Mucosa of descending colon (tissue), 3 donors: ENCODE data around the gene PDE6G. TPM values are rescaled to one million over a fixed set of nuclear protein-coding genes. Genes with fewer than 3 reads are reported as not detected.
"Not testable (repeated sequence)": the region's sequence is repeated elsewhere in the genome, so short reads cannot be mapped to it uniquely, and the experiment has no call there.

Experiments used
- ATAC-seq: fragments of 200-7000 bp; cut with Tn5 transposase; one replicate; pipeline ENCODE4 v1.9.1; 2020; ENCODE audit warnings: mild to moderate bottlenecking, moderate library complexity
- DNase-seq, 3 donors: peaks; one replicate each; pipeline ENCODE4 v3.0.0-alpha.2; 2020
- H3K36me3 ChIP-seq: fragments of 200-600 bp; one replicate; pipeline ENCODE4 v1.8.0; 2021; ENCODE audit warnings: low read depth, mild to moderate bottlenecking
- H3K4me1 ChIP-seq: fragments of 200-600 bp; one replicate; pipeline ENCODE4 v1.8.0; 2021; ENCODE audit warnings: low read depth, mild to moderate bottlenecking
- H3K4me3 ChIP-seq: fragments of 200-600 bp; one replicate; pipeline ENCODE4 v1.8.0; 2021; ENCODE audit warnings: mild to moderate bottlenecking
- H3K9me3 ChIP-seq: fragments of 200-600 bp; one replicate; pipeline ENCODE4 v1.8.0; 2021; ENCODE audit warnings: mild to moderate bottlenecking
- intact Hi-C, 2 donors: fragments of 100-400 bp; cut with DNase I in 1 of 2; cut with micrococcal nuclease in 1 of 2; formaldehyde crosslinking; loops; one replicate each; pipeline versions ENCODE4 v1.11.0 to v1.11.1; 2022; cut with DNase I, micrococcal nuclease
- total RNA-seq, 3 donors: library from RNA; stranded (reverse); fragmentation: NEBNext Ultra II Directional in 2 of 3; extraction: Animal tissue kit (Norgen Biotek cat#: 25700) in 2 of 3; gene quantifications; one replicate each; pipeline versions ENCODE4 v1.2.1 to v1.2.4, GENCODE V29; 2021 to 2023
- TF ChIP-seq, protein P1 (sequence below): fragments of 200-600 bp; IDR thresholded peaks from one replicate; pipeline ENCODE4 v1.8.0; 2022; ENCODE audit warnings: antibody characterized with exemption, mild to moderate bottlenecking
- donor health status: DM: no; HTN: no; CAD: no; lungs with moderate emphysema.
- donor health status: DM: no; HTN: no; CAD: no.
- donor health status: DM: no; HTN: yes; CAD: no.

The PDE6G gene
- total RNA-seq, 3 donors from 2014 or later, result 0.39 to 1.2 TPM; not detected in 1

DNA sequence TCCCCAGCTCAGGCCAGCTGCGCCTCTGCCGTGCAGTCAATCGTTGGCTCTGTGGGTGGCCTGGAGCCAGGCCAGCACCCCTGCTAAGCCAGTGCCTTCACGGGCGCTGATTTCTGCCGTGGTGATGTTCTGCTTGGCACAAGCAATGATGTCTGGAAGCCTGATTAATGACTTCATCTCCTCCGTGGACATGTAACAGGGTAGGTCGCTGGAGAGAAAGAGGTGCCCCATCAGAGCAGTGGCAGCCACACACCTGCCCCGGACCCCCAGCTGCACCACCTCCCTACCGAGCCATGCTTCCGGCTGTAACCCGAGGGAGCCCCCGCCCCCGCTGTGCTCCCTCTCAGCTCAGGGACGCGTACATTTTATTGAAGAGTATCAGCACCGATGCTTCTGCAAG, 25.3 kb upstream of the PDE6G start:
- intact Hi-C loops, result no loop called here
- no peak for ATAC-seq

DNA sequence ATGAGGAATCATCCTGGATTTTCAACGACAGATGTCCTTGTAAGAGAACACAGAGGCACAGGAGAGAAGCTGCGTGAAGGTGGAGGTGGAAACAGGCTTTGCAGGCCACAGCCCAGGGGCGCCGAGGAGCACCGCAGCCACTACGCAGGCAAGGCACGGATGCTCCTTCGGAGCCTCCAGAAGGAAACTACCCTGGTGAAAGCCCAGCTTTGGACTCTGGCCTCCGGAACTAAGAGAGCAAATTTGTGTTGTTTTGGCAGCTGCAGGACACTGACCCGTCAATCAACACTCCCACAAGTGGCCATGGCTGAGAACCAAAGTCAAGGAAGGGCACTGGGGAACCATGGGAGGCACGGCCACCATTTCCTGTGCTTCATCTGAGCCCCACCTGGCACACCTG, 23.8 kb upstream of the PDE6G start:
- H3K4me1 ChIP-seq, result peaks cover 14% of the 10 kb centered on the region
- no peak for ATAC-seq
- intact Hi-C loops, result no loop called here

More for the DNA sequence above, 25.3 kb upstream of the PDE6G start:
- TF ChIP-seq, protein P1, sequence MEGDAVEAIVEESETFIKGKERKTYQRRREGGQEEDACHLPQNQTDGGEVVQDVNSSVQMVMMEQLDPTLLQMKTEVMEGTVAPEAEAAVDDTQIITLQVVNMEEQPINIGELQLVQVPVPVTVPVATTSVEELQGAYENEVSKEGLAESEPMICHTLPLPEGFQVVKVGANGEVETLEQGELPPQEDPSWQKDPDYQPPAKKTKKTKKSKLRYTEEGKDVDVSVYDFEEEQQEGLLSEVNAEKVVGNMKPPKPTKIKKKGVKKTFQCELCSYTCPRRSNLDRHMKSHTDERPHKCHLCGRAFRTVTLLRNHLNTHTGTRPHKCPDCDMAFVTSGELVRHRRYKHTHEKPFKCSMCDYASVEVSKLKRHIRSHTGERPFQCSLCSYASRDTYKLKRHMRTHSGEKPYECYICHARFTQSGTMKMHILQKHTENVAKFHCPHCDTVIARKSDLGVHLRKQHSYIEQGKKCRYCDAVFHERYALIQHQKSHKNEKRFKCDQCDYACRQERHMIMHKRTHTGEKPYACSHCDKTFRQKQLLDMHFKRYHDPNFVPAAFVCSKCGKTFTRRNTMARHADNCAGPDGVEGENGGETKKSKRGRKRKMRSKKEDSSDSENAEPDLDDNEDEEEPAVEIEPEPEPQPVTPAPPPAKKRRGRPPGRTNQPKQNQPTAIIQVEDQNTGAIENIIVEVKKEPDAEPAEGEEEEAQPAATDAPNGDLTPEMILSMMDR, result no peak
- H3K36me3 ChIP-seq, result peaks cover 4% of the 10 kb centered on the region
- no peak overlapping the region for H3K4me3 ChIP-seq
- H3K9me3 ChIP-seq, result no peaks in the 10 kb centered on the region
- peaks cover 18% of the 10 kb centered on the region for H3K4me1 ChIP-seq
- no peak for DNase-seq

DNA sequence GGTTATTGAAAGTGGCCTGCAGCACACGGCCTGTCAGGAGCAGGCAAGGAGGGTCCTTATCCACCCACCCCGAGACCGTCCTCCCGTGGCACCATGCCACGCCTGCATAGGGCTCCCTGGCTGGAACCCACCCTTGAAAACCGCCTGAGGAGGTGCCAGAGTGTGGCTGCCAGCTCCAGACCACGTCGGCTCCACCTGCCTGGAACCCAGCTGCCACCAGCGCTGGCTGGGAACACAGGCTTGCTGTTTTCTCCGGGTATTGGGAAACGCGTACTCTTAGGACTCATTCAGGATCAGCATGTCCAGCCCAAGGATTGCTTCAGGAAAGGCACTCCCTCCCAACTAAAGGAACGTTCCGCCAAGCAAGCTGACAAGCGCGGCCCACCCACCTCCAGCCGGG, 20.6 kb upstream of the PDE6G start:
- Histone ChIP-seq H3K4me3 (no peak overlapping the region), H3K9me3 (no peaks in the 10 kb centered on the region), H3K4me1 (no peaks in the 10 kb centered on the region), H3K36me3 (no peaks in the 10 kb centered on the region)
- DNase-seq (no peak), ATAC-seq (no peak)
- intact Hi-C loops, result no loop called here
- TF ChIP-seq, protein P1, result no peak

More for the DNA sequence above, 23.8 kb upstream of the PDE6G start:
- TF ChIP-seq, protein P1, result no peak
- Histone ChIP-seq H3K36me3 (no peaks in the 10 kb centered on the region), H3K9me3 (no peaks in the 10 kb centered on the region), H3K4me3 (no peak overlapping the region)
- DNase-seq, result no peak

DNA sequence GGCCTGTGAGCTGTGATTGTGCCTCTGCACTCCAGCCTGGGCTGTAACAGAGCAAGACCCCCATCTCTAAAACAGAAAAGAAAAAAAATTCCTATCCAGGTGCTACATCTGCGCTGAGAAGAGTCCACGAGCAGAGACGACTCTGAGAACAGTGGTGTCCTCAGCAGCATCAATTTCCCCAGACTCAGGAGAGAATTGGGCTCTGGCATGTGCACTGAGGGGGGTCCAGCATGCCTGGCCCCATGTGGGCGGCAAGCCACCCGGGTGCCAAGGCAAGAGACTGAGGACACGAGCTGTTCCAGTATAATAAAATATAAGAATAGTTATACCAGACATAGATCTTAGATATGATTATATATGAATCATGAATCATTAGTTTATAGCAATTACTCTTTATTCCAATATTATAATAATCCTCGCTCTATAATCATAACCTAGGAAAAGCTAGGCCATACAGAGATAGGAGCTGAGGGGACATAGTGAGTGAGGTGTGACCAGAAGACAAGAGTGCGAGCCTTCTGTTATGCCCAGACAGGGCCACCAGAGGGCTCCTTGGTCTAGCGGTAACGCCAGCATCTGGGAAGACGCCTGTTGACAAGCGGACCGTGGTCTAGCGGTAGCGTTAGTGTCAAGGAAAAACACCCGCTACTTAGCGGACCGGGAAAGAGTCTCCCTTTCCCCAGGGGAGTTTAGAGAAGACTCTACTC, 19.3 kb upstream of the PDE6G start:
- H3K4me3 ChIP-seq, intact Hi-C loops, ATAC-seq, H3K36me3 ChIP-seq, H3K9me3 ChIP-seq, H3K4me1 ChIP-seq: not testable (repeated sequence)
- TF ChIP-seq, protein P1, result peak; percentile 48
- DNase-seq, result peak in 2 of 3 donors; percentile 31 to 54

DNA sequence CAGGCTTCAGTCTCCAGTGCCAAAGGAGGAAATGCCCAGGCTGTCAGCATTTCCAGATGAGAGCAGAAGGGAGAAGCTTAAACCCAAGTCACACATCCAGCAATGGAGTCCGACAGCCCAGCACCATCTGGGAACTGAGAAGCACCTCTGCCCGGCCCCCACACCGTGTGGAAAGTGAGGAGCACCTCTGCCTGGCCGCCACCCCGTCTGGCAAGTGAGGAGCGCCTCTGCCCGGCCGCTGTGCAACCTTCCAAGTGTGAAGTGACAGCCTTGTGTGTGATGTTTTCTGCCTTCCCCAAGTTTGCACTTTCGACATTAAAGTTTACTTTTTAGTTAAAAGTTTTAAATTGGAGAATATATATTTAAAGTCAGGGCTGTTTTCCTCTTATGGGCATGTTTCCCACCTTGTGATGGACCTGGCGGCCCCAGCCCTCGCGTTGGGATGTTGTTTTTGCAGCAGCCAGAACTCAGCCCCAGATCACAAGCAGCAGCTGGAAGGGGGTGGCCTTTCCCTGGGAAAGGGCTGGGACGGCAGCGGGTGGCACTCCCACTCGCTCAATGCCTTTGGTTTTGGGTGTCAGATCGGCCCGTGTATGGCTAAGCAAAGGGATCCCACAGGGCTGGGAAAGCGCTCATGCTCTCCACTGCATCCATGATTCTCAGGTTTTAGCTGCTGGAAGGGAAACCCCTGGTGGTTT, 17.4 kb upstream of the PDE6G start:
- no peaks in the 10 kb centered on the region for H3K9me3 ChIP-seq

More for the DNA sequence above, 17.4 kb upstream of the PDE6G start:
- TF ChIP-seq, protein P1, result no peak
- intact Hi-C loops, result no loop called here
- ATAC-seq (no peak), DNase-seq (no peak)
- Histone ChIP-seq H3K36me3 (no peaks in the 10 kb centered on the region), H3K4me1 (no peaks in the 10 kb centered on the region), H3K4me3 (no peak overlapping the region)
